HCEC 1CT (cell line): ENCODE results near the gene RNASEH1.
"Not testable (repeated sequence)": the region's sequence is repeated elsewhere in the genome, so short reads cannot be mapped to it uniquely, and the experiment has no call there.

Source experiments
- DNase-seq: peaks from one replicate; pipeline ENCODE4 v3.0.0-alpha.2; 2017

Gene RNASEH1

GRCh38 chr2:3518496-3519254 is 39.5 kb downstream of the RNASEH1 start:
- peak; percentile 91 for DNase-seq

- DNase-seq = no peak
These were observed 40.1 kb downstream of the RNASEH1 start for GRCh38 chr2:3517948-3518495.

DNA sequence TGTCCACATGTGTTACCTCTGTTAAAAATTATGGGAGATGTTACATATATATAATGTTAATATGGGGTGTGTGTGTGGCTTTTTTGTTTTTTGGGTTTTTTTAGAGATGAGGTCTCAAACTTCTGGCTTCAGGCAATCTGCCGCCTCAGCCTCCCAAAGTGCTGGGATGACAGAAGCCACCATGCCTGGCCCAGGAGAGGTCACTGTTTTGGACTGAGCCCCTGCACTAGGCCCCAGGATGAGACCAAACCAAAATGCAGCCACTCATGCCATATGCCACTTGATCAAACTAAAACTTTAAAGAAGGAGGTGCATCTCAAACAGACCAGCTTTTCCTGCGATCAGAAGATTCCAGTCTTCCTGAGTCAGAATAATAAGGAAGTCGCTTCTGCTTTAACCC is 41.3 kb downstream of the RNASEH1 start:
- no peak for DNase-seq

GRCh38 chr2:3515438-3515837 is 42.7 kb downstream of the RNASEH1 start:
- not testable (repeated sequence) for DNase-seq

DNA sequence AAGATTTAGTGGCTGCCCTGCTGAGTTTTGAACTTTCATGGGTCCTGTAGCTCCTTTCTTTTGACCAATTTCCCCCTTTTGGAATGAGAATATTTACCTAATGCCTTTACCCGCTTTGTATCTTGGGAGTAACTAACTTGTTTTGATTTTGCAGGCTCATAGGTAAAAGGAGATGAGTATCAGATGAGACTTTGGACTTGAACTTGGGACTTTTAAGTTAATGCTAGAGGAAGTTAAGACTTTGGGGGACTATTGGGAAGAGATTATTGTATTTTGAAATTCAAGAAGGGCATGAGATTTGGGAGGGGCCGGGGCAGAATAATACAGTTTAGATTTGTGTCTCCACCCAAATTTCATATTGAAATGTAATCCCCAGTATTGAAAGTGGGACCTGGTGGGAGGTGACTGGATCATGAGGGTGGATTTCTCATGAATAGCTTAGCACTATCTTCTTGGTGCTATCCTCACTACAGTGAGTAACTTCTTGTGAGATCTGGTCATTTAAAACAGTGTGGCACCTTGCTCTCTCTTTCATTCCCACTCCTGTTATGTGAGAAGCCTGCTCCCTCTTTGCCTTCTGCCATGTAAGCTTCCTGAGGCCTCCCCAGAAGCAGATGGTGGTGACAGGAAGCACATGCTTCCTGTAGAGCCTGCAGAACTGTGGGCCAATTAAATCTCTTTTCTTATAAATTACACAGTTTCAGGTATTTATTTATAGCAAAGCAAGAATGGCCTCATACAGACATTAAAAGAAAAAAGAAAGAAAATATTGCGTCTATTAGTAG is 44.9 kb downstream of the RNASEH1 start:
- DNase-seq = no peak

- no peak for DNase-seq
These were observed 46.0 kb downstream of the RNASEH1 start for GRCh38 chr2:3512086-3512485.

- no peak for DNase-seq
These were observed 52.4 kb downstream of the RNASEH1 start for GRCh38 chr2:3505771-3506170.

DNA sequence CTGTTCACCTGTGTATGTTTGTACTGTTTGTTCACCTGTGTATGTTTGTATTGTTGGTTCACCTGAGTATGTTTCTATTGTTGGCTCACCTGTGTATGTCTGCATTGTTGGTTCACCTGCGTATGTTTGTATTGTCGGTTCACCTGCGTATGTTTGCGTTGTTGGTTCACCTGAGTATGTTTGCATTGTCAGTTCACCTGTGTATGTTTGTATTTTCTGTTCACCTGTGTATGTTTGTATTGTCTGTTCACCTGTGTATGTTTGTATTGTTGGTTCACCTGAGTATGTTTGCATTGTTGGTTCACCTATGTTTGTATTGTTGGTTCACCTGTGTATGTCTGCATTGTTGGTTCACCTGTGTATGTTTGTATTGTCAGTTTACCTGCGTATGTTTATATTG is 53.4 kb downstream of the RNASEH1 start:
- no peak for DNase-seq

DNA sequence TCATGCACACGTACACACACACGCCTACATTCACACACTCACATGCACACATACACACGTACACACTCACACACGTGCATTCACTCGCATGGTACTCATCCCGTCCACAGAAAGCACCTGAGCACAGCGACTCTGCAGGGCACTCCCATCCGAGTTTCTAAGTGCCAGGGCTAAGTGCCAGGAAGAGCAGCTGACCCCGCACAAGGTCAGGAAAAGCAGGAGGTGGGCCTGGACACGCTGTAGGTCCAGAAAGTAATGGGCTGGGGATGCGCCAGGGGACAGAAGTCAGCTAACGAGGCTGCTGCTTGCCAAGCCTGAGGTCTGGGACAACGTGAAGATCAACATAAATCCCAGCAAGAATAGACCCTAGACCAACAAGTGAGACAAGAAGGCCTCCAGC is 54.6 kb downstream of the RNASEH1 start:
- no peak for DNase-seq

- no peak for DNase-seq
These were observed 55.1 kb downstream of the RNASEH1 start for GRCh38 chr2:3503046-3503445.

GRCh38 chr2:3500326-3500899 is 57.7 kb downstream of the RNASEH1 start:
- no peak for DNase-seq

- DNase-seq = no peak
These were observed 59.2 kb downstream of the RNASEH1 start for GRCh38 chr2:3498783-3499394.

DNA sequence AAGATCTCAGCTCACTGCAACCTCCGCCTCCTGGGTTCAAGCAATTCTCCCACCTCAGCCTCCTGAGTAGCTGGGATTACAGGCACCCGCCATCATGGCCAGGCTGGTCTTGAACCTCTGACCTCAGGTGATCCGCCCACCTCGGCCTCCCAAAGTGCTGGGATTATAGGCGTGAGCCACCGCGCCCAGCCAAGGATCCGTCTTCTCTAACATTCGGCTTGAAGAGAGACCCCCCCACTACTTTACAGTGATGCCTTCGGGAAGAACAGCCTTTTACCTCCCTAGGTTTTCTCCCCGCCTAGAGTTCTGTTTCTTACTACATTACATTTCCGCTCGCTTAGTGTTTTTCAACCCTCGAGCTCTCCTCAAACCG is 61.4 kb downstream of the RNASEH1 start:
- DNase-seq = not testable (repeated sequence)
